Stimulated activated CD8-positive, alpha-beta memory T cell treated with anti-CD3 and anti-CD28 coated beads, Interleukin-12 subunit alpha, Interleukin-12 subunit beta, amount 100 ng/mL, for 24 hours (primary cell): ENCODE measurements around the gene IGHMBP2.

Experiments
- DNase-seq: peaks from one replicate; pipeline ENCODE4 v3.0.0-alpha.2; 2020; ENCODE audit errors: extremely low read depth

IGHMBP2 gene

DNA sequence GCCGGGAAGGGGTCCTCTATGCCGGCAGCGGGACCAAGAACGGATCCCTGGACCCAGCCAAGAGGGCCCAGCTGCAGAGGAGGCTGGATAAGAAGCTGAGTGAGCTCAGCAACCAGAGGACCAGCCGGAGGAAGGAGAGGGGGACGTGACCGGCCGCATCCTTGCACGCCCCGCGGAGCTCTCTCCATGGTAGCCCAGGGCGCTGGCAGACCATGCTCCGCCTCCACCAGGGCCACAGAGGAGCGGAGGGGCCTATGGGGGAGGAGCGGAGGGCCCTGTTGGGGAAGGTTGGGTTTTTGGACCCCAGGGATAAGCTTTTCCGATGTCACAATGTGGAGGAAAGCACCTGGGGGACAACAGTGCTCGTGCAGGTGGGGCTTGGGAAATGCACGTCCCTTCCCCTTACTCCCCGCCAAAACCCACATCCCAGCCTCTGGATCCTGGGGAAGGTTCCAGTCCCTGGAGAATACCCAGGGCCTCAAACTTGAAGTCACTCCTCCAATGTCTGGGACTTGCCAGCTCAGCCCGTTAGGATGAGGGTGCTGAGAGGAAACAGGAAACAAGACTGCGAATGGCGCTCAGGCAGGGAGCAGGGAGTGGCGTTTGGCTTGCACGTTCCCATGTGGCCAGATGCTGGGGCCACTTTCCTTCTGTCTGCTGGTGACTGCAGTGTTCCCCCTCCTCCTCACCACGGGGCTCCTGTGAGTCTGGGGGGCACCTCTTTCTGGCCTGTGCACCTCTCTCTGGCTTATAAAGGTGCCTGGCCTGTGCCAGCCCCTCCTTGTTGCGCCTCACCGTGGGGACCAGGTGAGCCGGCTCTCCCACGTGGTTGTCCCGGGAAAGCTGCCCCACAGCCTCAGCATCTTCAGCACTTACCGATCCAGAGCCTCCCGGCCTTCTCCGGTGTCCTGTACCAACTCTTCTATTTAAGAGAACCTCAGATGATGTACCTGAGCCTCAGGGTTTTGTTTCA lies 36.2 kb downstream of the IGHMBP2 start:
- no peak for DNase-seq

DNA sequence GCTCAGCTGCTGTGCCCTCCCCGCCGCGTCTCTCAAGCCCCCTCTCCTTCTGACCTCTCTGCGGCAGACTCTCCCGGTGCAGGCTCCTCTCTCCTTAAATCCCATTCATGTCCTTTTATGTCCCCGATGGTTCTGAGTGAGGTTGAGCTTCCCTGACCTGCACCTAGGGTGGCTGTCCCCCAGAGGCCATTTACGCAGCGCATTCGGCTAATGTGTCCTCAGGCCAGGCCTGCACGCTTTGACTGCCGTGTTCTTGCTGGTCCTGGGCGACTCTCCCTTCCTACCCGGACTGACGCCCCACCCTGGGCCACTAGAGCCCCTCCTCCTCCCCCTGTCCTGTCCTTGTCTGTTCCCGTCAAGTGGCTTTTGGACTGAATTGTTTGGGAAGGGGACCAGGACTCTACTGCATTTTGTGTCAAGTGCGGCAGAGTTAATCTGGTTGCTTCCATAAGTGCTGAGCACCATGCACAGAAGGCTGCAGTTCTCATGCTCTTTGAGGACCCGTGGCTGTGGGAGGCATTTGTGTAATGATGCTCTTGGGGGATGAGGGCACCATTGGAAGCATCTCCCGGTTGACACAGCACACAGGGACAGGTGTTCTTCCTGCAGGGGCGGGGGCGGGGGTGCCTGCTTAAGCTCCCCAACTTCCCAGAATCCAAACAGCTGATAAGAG lies 37.1 kb downstream of the IGHMBP2 start:
- no peak for DNase-seq

DNA sequence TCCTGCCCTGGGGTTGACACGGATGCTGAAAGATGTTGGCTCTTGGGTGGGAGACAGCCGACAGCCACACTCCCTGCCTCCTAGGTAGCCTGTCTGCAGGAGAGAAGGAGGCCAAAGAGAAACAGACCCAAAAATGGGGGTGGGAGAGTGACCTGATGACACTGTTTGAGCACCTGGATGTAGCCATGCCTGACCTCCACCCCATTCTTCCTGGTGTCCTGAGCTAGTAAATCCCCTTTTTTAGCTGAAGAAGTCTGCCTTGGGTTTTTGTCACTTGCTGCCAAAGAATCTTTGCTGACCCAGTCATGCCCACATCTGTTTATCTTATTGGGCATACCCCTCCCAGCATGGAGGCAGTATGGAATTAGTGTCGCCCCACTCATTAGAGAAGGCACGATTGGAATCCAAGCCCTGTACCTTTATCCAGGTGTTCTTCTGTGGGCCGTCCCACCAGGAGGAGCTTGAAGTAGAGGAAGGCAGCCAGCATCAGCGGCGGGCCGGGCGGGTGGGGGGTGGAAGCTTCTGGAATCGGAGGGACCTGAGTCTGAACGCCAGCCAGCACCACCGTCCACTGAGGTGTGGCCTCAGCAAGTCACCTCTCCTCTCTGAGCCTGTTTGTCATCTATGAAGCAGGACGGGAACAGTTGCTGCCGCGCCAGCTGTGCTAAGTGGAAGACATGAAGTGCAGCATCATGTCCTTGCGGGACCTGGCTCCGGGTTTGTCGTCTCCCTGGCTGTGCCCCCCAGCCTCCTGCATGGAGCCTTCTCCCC lies 37.8 kb downstream of the IGHMBP2 start:
- DNase-seq: no peak

DNA sequence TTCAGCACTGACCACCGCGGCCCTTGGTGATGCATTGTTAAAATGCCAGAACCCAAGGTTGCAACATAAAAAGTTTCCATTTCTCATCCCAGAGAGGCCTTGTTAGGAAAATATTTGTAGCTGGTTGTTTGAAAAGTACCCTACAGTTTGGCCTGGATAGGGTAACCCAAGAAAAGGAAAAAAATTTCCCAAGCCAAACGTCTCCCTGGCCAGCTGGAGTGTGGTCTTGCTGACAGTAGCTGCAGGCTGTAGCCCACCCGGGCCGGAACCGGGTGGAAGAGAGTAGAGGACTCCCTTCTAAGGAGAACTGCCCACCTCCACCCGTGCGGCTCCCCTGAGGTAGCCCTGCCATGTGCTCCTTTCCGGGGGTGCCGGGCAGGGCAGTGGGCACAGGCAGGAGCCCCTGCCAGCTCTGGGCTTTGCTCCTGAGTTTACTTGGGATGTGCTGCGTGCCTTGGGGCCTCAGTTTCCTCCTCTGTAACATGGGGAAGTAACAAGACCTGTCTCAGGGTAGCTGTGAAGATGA lies 38.5 kb downstream of the IGHMBP2 start:
- DNase-seq: no peak

DNA sequence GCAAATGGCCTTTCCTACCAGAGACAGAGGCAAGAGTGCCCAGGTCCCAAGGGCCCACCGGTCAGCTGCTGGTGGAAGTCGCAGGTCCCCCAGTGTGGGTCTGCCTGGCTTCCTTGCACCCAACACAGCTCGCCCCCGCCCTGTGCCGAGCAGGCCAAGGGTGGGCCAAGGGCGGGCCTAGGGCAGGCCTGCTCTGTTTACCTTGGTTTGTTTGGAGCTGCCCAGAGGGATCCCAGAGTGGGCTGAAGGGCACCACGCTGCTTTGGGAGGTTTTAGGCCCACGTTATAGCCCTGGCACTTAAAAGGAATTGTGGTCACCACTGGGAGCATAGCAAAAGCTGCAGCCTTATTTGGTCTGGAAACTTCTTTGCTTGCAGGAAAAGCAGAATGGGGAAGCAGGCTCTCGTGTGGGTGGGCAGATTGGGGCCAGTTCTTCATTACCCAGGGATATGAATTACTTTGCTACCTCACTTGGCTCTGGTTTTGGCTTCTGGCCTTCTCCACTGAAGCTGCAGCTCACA lies 39.1 kb downstream of the IGHMBP2 start:
- DNase-seq: no peak

DNA sequence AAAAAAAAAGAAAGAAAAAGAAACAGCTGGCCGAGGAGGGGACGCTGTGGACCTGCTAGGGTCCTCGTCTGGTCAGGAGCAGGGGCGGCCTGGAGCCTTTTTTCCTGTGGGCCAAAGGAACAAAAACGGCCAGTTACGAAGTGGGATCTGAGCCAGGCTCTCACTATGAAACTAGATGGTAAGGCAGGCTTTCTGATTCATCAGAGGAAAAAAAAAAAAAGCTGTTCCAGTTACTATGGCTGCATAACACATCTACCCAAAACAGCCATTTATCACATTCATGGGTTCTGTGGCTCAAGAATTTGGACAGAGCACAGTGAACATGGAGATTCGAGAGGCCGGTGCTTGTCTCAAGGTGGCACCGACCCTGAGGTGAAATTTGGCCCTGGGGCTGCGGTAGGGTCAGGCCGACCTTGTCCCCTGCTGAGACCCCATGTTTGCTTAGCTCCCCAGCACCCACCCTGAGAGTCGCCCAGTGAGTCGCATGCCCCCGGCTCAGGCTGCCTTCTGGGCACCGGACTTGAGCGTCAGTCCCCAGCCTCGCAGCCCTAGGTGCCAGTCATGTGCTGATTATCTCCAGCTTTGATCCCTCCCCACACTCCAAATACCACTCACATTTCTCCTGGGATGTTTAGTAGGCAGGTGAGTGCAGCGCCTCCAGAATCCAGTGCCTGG lies 42.9 kb downstream of the IGHMBP2 start:
- no peak for DNase-seq

DNA sequence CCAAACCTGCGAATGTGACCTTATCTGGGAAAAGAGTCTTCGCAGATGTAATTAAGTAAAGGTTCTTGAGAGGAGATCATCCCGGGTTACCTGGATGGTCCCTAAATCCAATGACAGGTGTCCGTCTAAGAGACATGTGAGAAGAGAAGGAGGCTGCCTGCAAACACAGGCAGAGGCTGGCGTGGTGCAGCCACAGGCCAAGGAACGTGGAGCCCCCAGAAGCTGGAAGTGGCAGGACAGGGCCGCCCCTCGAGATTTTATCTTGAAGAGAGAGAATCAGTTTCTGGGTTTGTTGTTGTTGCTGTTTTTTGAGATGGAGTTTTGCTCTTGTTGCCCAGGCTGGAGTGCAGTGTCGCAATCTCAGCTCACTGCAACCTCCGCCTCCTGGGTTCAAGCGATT lies 43.5 kb downstream of the IGHMBP2 start:
- no peak for DNase-seq

DNA sequence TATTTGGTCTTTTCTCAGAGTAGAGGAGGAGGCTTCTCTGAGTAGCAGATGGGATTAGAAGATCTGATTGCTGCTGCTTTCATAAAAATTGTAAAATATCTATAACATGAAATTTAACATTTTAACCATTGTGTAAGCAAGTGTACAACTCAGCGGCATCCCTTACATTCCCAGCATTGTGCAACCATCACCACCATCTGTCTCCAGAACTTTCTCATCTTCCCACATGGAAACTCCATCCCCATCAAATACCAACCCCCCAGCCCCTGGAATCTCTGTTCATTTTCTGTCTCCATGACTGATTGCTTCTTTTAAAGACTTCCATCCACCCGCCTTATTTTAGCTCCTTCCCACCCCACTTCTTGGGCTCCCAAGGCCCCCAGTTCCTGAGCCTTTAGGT lies 44.8 kb downstream of the IGHMBP2 start:
- no peak for DNase-seq

DNA sequence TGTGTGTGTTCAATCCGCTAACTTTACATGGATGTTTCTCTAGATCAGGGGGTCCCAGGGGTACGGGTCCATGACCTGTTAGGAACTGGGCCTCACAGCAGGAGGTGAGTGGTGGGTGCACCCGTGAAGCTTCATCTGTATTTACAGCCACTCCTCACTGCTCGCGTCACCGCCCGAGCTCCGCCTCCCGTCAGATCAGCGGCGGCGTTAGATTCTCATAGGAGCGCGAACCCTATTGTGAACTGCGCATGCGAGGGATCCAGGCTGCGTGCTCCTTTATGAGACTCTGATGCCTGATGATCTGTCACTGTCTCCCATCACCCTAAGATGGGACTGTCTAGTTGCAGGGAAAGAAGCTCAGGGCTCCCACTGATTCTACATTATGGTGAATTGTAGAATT lies 45.2 kb downstream of the IGHMBP2 start:
- DNase-seq: no peak

DNA sequence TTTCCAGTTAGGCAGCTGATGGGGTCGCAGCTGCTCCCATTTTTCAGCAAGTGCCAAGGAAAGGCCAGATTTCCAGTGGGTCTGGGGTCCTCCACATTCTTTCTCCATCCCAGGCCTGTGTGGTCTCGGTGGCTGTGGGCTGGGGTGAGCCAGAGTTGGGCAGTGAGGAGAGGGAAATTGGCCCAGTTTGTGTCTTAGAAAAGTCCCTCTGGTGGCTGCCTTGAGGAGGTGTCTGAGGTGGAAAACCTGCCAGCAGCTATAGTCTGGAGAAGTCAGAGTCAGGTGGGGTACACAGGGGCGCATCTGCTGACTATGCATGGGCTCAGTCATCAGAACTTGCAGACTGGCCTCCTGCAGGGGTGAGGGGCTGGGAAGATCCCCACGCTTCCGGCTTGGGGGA lies 46.6 kb downstream of the IGHMBP2 start:
- DNase-seq: no peak

DNA sequence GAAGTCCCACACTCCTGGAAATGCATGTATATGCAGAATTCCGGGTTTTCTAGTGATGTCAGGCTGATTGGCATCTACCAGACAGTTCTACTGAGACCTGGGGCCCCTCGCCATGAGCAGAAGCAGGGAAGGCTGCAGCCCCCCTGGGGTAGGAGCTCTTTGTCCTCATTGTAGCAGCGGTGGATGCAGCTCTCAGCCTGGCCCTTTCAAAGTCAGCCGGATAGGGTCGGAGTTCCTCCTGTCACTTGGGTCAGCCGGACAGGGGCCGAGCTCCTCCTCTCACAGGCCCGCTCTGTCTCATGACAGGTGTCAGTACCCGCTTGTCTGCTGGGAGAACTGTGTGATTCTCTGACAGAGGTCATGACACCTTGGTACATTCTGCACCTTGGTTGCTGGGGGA lies 47.1 kb downstream of the IGHMBP2 start:
- no peak for DNase-seq

DNA sequence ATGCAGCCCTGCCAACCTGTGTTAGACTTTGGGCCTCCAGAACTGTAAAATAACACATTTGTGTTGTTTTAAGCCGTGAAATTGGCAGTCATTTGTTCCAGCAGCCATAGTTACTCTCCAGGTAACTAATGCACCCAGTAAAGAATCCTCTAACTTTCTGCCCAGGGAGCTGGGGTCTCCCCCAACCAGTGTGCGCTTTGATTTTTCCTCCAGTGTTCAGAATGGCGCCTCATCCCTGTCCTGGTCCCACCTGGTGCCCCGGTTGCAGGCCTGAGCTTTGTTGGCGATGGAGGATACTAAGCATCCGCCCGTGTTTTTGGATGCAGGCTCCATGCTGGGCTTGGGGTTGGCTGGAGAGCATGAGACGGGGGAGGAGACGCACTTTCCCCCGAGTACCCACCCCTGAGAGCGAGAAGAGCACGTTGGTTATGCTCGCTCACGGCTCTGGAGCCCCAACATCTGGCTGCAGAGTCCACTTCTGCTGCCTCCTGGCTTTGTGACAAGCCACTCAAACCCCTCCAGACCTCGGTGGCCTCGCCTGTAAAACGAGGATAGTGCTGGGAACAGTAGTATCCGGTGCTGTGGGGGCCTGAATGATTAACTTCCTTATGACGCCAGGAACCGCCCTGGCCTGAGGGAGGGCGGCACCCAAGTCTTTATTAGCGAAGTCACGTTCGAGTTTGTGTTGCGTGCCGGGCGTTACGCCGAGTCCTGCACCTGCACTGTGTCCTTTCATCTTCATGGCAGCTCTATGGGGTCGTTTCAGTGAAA lies 51.3 kb downstream of the IGHMBP2 start:
- DNase-seq: no peak

DNA sequence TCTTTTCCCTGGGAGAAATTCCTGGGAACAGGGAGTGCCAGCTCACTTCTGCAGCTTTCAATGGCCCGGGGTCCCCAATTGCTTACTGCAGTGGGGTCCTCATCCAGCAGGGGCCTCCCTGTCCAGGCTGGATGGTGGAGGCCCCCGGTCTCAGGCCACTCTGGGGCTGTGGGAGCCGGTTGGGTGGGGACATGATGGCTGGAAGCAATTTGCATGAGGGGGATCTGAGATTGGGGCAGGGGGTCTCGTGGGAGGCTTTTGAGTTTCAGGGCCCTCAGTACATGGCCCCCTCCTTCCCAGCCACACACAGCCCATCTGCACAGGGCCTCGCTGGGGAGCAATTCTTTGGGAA lies 51.9 kb downstream of the IGHMBP2 start:
- DNase-seq: no peak

DNA sequence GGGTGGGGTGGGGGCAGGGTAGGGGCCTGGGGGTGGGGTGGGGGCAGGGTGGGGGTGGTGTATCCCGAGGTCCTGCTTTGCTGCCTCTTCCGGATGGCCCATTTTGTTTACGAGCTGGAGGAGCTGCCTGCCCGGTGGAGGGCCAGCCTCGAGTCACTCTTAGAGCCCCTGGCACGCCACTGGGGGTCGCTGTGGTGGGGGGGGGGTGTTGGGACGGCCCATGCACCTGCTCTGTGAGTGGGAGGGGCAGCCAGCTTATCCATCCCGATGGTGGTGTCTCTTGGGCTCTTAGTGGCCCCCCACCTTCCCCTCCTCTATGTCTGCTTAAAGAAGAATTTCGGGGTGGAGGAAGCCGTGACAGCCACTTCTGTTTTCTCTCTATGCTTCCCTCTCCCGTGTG lies 52.5 kb downstream of the IGHMBP2 start:
- DNase-seq: no peak

DNA sequence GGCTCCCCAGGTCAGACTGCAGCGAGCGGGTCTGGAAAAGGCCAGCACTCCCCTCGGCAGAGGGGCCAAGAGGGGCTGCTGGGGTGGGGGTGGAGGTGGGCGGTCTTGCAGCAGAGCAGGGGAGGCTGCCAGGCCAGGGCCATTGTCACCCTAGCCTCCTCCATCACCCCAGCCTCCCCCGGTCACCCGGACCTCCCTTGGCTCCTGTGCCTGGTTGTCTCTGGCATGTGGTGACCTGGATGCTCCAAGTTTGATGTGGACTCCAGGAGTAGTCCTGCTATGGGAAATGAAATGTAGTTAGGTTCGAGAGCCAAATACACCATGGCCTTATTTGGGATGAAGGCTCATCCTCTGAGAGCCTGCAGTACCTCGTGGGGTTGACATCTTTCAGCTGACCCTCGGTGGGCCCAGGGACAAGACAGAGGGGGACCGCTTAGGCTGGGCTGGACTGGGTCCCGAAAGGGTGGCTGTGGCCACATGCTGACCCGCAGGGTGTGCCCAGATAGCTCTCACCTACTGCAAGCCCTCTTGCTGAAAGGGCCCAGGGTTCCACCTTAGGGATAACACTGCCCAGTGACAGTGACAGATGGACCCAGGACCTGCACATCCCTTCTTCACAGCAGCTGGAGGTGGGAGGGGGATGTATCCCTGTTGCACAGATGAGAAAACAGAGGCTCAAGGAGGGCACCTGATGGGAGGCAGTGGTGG lies 53.0 kb downstream of the IGHMBP2 start:
- DNase-seq: no peak

DNA sequence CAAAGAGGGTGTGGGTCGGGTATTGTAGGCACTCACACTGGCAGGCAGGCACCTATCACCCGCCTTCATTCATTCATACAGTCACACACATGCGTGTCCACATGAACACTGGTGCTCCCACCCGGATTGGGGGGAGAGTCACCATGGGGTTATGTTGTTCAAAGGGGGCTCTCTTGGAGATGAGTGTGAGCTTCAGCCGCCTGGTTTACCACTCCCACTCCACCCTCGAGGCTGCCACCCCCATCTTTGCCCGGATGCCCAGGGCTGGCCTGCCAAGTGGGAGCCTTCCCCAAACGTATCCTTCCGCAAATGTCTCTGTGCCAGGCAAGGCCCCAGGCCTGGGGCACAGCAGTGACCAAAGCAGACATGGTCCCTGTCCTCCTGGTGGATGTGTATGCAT lies 54.5 kb downstream of the IGHMBP2 start:
- no peak for DNase-seq

DNA sequence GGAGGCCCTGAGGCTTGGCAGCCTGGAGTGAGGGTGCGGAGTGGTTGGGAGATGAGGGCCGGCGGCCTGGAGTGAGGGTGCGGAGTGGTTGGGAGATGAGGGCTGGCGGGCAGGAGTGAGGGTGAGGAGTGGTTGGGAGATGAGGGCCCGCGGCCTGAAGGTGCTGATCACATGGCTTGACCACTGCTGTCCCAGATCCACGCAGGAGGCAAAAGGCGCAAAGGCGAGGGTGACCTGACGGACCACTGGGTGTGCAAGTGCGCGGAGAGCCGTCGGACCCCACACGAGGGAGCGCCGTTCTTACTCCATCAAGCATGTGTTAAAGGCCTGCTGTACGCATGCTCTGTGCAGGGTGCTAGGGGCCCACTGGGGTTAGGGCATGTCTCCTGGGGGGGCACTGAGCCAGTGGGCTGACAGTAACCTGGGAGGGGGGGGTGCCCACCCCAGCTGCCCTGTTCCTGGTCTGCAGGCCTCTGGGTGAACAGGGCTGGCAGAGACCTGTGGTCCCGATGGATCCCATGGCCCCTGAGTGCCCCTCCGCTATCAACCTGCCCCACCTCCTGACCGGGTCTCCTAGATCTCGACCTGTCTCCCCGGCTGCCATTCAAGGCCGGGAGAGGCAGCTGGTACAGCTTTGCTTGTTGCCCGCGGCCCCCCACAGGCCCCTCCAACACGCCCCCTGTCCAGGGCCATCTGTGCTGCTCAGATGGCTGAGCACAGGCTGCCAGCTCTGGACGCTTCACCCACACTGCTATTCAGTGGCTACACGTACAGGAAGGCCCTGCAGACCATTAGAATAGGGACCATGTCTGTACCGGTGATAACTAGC lies 56.0 kb downstream of the IGHMBP2 start:
- no peak for DNase-seq

DNA sequence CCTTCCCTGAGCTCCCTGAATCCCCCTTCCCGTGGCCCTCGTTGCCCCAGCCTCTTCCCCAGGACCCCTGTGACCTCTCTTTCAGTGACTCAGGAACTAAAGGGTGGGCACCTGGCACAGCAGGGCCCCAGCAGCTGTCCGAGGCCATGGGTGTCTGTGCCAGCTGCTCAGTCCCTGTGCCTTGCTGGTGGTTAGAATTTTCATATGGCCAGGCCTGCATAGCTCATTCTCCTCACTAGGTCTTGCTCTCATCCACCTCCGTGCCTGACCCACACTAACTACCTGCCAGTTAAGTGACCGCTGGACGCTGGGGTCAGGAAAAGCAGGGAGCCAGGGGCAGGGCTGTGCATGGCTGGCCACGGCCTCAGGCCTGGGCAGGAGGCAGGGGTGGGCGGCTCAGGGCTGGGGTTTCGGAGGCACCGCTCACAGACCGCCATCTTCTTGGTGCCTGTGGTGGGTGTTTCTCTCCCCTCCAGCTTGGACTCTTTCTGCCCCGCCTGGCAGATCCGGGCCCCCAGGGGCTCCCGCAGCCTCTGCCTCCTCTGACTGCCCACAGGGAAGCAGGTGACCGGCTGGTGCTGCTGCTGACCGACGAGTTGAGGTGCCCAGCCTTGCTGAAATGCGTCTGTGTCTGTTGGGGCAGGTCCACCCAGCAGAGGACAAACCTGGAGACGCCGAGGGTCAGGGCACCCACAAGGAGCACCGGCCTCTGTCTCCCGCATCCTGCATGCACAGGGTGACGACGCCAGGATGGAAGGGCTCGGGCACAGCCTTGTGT lies 56.8 kb downstream of the IGHMBP2 start:
- DNase-seq: no peak
